MM.1S (cell line): ENCODE measurements around the gene PRKD1.
"Not testable (repeated sequence)": the region's sequence is repeated elsewhere in the genome, so short reads cannot be mapped to it uniquely, and the experiment has no call there.

Experiments used
- DNase-seq: peaks from one replicate; pipeline ENCODE4 v3.0.0-alpha.2; 2015
- H2AFZ ChIP-seq: fragments of 300-600 bp; sonication (generic); 2 replicates; pipeline ENCODE4 v1.6.0; 2016; ENCODE audit warnings: antibody characterized with exemption, low read length
- H3F3A ChIP-seq: fragments of 300-600 bp; sonication (generic); 2 replicates; pipeline ENCODE4 v1.6.1; 2016; ENCODE audit warnings: mild to moderate bottlenecking, antibody characterized with exemption, low read length, moderate library complexity, mixed read lengths; ENCODE audit not compliant: insufficient read depth
- H3K27ac ChIP-seq: fragments of 300-600 bp; sonication (generic); 2 replicates; pipeline ENCODE4 v1.5.1; 2016; ENCODE audit warnings: mild to moderate bottlenecking, low read length
- H3K27me3 ChIP-seq: fragments of 300-600 bp; sonication (generic); replicated peaks from 2 replicates; pipeline ENCODE4 v1.6.0; 2016; ENCODE audit warnings: low read length; ENCODE audit not compliant: insufficient read depth
- H3K36me3 ChIP-seq: fragments of 300-600 bp; sonication (generic); replicated peaks from 2 replicates; pipeline ENCODE4 v1.6.1; 2016; ENCODE audit warnings: mild to moderate bottlenecking, low read length, mixed read lengths; ENCODE audit not compliant: insufficient read depth
- H3K4me1 ChIP-seq: fragments of 300-600 bp; sonication (generic); 2 replicates; pipeline ENCODE4 v1.6.1; 2016; ENCODE audit warnings: low read length, mixed read lengths
- H3K4me2 ChIP-seq: fragments of 300-600 bp; sonication (generic); 2 replicates; pipeline ENCODE4 v1.6.0; 2016; ENCODE audit warnings: low read depth, low read length
- H3K4me3 ChIP-seq: fragments of 300-600 bp; sonication (generic); 2 replicates; pipeline ENCODE4 v1.5.1; 2016; ENCODE audit warnings: low read length, mixed read lengths
- H3K79me2 ChIP-seq: fragments of 300-600 bp; sonication (generic); 2 replicates; pipeline ENCODE4 v1.6.1; 2016; ENCODE audit warnings: mixed run types, low read length, mixed read lengths
- H3K9ac ChIP-seq: fragments of 300-600 bp; sonication (generic); 2 replicates; pipeline ENCODE4 v1.6.1; 2016; ENCODE audit warnings: low read length, mixed read lengths
- H3K9me2 ChIP-seq: fragments of 300-600 bp; sonication (generic); replicated peaks from 2 replicates; pipeline ENCODE4 v1.6.1; 2016; ENCODE audit warnings: mild to moderate bottlenecking, low read length, mixed read lengths; ENCODE audit not compliant: insufficient read depth
- H3K9me3 ChIP-seq: fragments of 300-600 bp; sonication (generic); replicated peaks from 2 replicates; pipeline ENCODE4 v1.6.1; 2016; ENCODE audit warnings: mild to moderate bottlenecking, low read length, mixed read lengths; ENCODE audit not compliant: insufficient read depth
- H4K20me1 ChIP-seq: fragments of 300-600 bp; sonication (generic); 2 replicates; pipeline ENCODE4 v1.6.1; 2016; ENCODE audit warnings: mild to moderate bottlenecking, low read length, moderate library complexity, mixed read lengths; ENCODE audit not compliant: insufficient read depth
- EZH2 ChIP-seq: fragments of 300-600 bp; sonication (generic); optimal IDR thresholded peaks from 2 replicates; pipeline ENCODE3; 2017; ENCODE audit warnings: low read depth, mild to moderate bottlenecking, antibody characterized with exemption, low read length, mixed read lengths
- EZH2phosphoT487 ChIP-seq: fragments of 300-600 bp; sonication (generic); IDR thresholded peaks from 2 replicates; pipeline ENCODE4 v1.6.1; 2018; ENCODE audit warnings: antibody characterized with exemption, low read length
- TF ChIP-seq, protein P1 (sequence below): fragments of 300-600 bp; sonication (generic); IDR thresholded peaks from 2 replicates; pipeline ENCODE4 v1.5.1; 2016; ENCODE audit warnings: antibody characterized with exemption, low read length, mixed read lengths

The PRKD1 gene

DNA sequence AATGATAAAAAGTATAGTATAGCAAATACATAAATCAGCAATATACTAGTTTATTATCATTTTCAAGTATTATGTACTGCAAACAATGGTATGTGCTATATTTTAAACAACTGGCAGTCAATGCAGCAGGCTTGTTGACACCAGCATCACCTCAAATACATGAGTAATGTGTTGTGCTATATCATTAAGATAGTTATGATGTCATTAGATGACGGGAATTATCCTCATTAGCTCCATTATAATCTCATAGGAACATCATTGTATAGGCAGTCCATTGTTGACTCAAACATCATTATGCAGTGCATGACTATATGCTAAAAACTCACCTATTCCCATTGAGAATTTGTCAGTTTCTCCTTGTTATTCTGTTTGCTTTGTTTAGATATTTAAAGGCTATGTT lies 85.4 kb downstream of the PRKD1 start:
- H3K79me2 ChIP-seq, result no peaks in the 10 kb centered on the region
- no peaks in the 10 kb centered on the region for H3K9me3 ChIP-seq
- H3K27ac ChIP-seq, result no peak overlapping the region
- H3K4me1 ChIP-seq, result peaks cover 11% of the 10 kb centered on the region; the same call in 1 of the 2 replicates
- no peak overlapping the region for H3K4me3 ChIP-seq
- no peak overlapping the region for H2AFZ ChIP-seq
- no peaks in the 10 kb centered on the region for H3K27me3 ChIP-seq
- TF ChIP-seq, protein P1, sequence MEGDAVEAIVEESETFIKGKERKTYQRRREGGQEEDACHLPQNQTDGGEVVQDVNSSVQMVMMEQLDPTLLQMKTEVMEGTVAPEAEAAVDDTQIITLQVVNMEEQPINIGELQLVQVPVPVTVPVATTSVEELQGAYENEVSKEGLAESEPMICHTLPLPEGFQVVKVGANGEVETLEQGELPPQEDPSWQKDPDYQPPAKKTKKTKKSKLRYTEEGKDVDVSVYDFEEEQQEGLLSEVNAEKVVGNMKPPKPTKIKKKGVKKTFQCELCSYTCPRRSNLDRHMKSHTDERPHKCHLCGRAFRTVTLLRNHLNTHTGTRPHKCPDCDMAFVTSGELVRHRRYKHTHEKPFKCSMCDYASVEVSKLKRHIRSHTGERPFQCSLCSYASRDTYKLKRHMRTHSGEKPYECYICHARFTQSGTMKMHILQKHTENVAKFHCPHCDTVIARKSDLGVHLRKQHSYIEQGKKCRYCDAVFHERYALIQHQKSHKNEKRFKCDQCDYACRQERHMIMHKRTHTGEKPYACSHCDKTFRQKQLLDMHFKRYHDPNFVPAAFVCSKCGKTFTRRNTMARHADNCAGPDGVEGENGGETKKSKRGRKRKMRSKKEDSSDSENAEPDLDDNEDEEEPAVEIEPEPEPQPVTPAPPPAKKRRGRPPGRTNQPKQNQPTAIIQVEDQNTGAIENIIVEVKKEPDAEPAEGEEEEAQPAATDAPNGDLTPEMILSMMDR, result no peak
- TF ChIP-seq EZH2 (no peak), EZH2phosphoT487 (no peak)
- no peaks in the 10 kb centered on the region for H3K36me3 ChIP-seq
- no peak overlapping the region for H3K9ac ChIP-seq
- DNase-seq, result no peak
- no peaks in the 10 kb centered on the region for H3K9me2 ChIP-seq
- no peak overlapping the region for H3K4me2 ChIP-seq
- H3F3A ChIP-seq, result no peaks in the 10 kb centered on the region
- no peaks in the 10 kb centered on the region for H4K20me1 ChIP-seq

GRCh38 chr14:29840369-29840892 lies 87.2 kb downstream of the PRKD1 start:
- not testable (repeated sequence) for H4K20me1 ChIP-seq, H3K4me1 ChIP-seq, H3K9me2 ChIP-seq, H3K27me3 ChIP-seq, H3K79me2 ChIP-seq, H3F3A ChIP-seq, H3K9ac ChIP-seq, H3K4me2 ChIP-seq, H3K27ac ChIP-seq, H3K4me3 ChIP-seq, H3K9me3 ChIP-seq, DNase-seq, H3K36me3 ChIP-seq, H2AFZ ChIP-seq

DNA sequence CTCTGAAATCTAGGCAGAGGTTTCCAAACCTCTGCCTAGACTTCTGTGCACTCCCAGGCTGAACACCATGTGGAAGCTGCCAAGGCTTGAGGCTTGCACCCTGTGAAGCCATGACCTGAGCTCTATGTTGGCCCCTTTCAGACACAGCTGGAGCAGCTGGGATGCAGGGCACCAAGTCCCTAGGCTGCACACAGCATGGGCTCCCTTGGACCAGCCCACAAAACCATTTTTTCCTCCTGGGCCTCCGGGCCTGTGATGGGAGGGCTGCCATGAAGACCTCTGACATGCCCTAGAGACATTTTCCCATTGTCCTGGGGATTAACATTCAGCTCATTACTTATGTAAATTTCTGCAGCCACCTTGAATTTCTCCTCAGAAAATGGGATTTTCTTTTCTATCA lies 88.0 kb downstream of the PRKD1 start:
- H3K4me1 ChIP-seq, H2AFZ ChIP-seq, H4K20me1 ChIP-seq, DNase-seq, H3K4me2 ChIP-seq, H3K27me3 ChIP-seq, H3F3A ChIP-seq, H3K27ac ChIP-seq, H3K9me2 ChIP-seq, H3K36me3 ChIP-seq, H3K79me2 ChIP-seq, H3K9ac ChIP-seq, H3K9me3 ChIP-seq, H3K4me3 ChIP-seq: not testable (repeated sequence)

GRCh38 chr14:29838752-29839151 lies 88.9 kb downstream of the PRKD1 start:
- Histone ChIP-seq H2AFZ (no peak overlapping the region), H3K36me3 (no peaks in the 10 kb centered on the region), H3K9ac (no peak overlapping the region), H3K4me3 (no peak overlapping the region), H3K9me2 (no peaks in the 10 kb centered on the region), H3K9me3 (no peaks in the 10 kb centered on the region), H3K27me3 (no peaks in the 10 kb centered on the region), H3K4me1 (no peaks in the 10 kb centered on the region), H3K27ac (no peak overlapping the region), H3K79me2 (no peaks in the 10 kb centered on the region), H3K4me2 (no peak overlapping the region), H4K20me1 (no peaks in the 10 kb centered on the region), H3F3A (no peaks in the 10 kb centered on the region)
- no peak for DNase-seq
- TF ChIP-seq EZH2phosphoT487, result no peak
- TF ChIP-seq EZH2, result no peak

- Histone ChIP-seq H3K27me3 (no peaks in the 10 kb centered on the region), H2AFZ (no peak overlapping the region), H3K9me2 (no peaks in the 10 kb centered on the region), H3K79me2 (no peaks in the 10 kb centered on the region), H4K20me1 (no peaks in the 10 kb centered on the region), H3K27ac (no peak overlapping the region), H3K36me3 (no peaks in the 10 kb centered on the region), H3K4me1 (no peaks in the 10 kb centered on the region), H3K9ac (no peak overlapping the region), H3F3A (no peaks in the 10 kb centered on the region), H3K4me2 (no peak overlapping the region), H3K4me3 (no peak overlapping the region), H3K9me3 (no peaks in the 10 kb centered on the region)
- no peak for DNase-seq
- TF ChIP-seq EZH2phosphoT487 (no peak), EZH2 (no peak)
- TF ChIP-seq, protein P1, result no peak
Measured at GRCh38 chr14:29836395-29836794, 91.3 kb downstream of the PRKD1 start.
